HL-60 (cell line): ENCODE measurements around the gene LMO3.

Experiments
- GABPA ChIP-seq: IDR thresholded peaks from 2 replicates; pipeline ENCODE4 v1.6.1; 2012; ENCODE audit warnings: low read depth
- POLR2AphosphoS5 ChIP-seq: IDR thresholded peaks from 2 replicates; pipeline ENCODE4 v1.6.1; 2012; ENCODE audit warnings: low read depth
- SPI1 ChIP-seq: IDR thresholded peaks from 2 replicates; pipeline ENCODE4 v1.6.1; 2012; ENCODE audit warnings: low read depth, mild to moderate bottlenecking, borderline replicate concordance
- TF ChIP-seq, protein P1 (sequence below): IDR thresholded peaks from one replicate; pipeline ENCODE4 v1.5.1; 2011; ENCODE audit warnings: low read length, control low read depth, inconsistent platforms; ENCODE audit not compliant: insufficient read depth
- TF ChIP-seq, protein P2 (sequence below): IDR thresholded peaks from 2 replicates; pipeline ENCODE4 v1.6.1; 2012; ENCODE audit warnings: low read depth; ENCODE audit not compliant: insufficient replicate concordance

DNA sequence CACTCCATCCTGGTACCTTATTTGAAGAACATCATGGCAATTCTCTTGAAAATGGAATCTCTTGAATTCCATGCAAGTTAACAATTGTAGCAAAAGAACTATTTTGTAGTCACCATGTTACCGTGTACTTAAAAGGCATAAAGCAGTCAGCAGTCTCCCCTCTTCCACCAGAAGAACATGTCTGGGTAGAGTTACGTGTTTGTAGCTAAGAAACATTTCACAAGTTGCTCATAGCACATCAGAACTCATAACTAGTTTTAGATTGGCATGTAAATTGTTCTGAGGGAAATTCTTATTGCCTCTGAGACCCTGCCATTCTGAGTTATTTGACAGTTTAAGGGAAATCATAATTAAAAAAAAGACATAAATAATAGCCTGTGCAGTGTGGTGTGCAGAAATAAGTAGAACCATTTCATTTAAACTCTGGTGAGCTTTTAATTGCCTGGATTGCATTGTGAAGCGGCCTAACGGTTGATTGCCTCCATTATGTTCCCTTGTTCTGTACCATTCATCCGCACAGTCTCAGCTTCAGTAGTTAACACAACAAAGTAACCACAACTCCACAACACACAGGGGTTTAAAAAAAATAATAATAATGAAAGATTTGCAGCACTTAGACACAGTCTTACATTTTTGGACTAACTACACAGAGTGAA lies 2.6 kb downstream of the LMO3 start:
- TF ChIP-seq, protein P1, sequence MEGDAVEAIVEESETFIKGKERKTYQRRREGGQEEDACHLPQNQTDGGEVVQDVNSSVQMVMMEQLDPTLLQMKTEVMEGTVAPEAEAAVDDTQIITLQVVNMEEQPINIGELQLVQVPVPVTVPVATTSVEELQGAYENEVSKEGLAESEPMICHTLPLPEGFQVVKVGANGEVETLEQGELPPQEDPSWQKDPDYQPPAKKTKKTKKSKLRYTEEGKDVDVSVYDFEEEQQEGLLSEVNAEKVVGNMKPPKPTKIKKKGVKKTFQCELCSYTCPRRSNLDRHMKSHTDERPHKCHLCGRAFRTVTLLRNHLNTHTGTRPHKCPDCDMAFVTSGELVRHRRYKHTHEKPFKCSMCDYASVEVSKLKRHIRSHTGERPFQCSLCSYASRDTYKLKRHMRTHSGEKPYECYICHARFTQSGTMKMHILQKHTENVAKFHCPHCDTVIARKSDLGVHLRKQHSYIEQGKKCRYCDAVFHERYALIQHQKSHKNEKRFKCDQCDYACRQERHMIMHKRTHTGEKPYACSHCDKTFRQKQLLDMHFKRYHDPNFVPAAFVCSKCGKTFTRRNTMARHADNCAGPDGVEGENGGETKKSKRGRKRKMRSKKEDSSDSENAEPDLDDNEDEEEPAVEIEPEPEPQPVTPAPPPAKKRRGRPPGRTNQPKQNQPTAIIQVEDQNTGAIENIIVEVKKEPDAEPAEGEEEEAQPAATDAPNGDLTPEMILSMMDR, result no peak
- no peak for TF ChIP-seq GABPA
- TF ChIP-seq, protein P2, sequence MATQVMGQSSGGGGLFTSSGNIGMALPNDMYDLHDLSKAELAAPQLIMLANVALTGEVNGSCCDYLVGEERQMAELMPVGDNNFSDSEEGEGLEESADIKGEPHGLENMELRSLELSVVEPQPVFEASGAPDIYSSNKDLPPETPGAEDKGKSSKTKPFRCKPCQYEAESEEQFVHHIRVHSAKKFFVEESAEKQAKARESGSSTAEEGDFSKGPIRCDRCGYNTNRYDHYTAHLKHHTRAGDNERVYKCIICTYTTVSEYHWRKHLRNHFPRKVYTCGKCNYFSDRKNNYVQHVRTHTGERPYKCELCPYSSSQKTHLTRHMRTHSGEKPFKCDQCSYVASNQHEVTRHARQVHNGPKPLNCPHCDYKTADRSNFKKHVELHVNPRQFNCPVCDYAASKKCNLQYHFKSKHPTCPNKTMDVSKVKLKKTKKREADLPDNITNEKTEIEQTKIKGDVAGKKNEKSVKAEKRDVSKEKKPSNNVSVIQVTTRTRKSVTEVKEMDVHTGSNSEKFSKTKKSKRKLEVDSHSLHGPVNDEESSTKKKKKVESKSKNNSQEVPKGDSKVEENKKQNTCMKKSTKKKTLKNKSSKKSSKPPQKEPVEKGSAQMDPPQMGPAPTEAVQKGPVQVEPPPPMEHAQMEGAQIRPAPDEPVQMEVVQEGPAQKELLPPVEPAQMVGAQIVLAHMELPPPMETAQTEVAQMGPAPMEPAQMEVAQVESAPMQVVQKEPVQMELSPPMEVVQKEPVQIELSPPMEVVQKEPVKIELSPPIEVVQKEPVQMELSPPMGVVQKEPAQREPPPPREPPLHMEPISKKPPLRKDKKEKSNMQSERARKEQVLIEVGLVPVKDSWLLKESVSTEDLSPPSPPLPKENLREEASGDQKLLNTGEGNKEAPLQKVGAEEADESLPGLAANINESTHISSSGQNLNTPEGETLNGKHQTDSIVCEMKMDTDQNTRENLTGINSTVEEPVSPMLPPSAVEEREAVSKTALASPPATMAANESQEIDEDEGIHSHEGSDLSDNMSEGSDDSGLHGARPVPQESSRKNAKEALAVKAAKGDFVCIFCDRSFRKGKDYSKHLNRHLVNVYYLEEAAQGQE, result no peak
- TF ChIP-seq POLR2AphosphoS5, result no peak
- TF ChIP-seq SPI1, result no peak
